Tibial nerve (tissue), 4 donors: ENCODE measurements around the gene FGFR3. TPM values are rescaled to one million over a fixed set of nuclear protein-coding genes. Genes with fewer than 3 reads are reported as not detected.

Experiments used
- DNase-seq, 2 donors: peaks; one replicate each; pipeline ENCODE4 v3.0.0-alpha.2; 2019; ENCODE audit warnings: low spot score in 2 of 2
- H3K27ac ChIP-seq, 4 donors: fragments of 200-600 bp; sonication (generic) in 3 of 4; one replicate each; pipeline ENCODE4 v1.5.1; 2017 to 2019; ENCODE audit warnings: mild to moderate bottlenecking in 1 of 4
- H3K27me3 ChIP-seq, 2 donors: fragments of 200-600 bp; sonication (generic) in 1 of 2; one replicate each; pipeline versions ENCODE4 v1.5.1 to v1.6.0; 2017 to 2019
- H3K36me3 ChIP-seq, 3 donors: fragments of 200-600 bp; sonication (generic); one replicate each; pipeline ENCODE4 v1.5.1; 2018 to 2019
- H3K4me1 ChIP-seq, 4 donors: fragments of 200-600 bp; sonication (generic) in 3 of 4; one replicate each; pipeline ENCODE4 v1.5.1; 2017 to 2019
- H3K4me3 ChIP-seq, 4 donors: fragments of 200-600 bp; sonication (generic) in 3 of 4; one replicate each; pipeline ENCODE4 v1.5.1; 2017 to 2019; ENCODE audit warnings: mild to moderate bottlenecking in 1 of 4, moderate library complexity in 1 of 4
- H3K9me3 ChIP-seq, 4 donors: fragments of 200-600 bp; sonication (generic) in 3 of 4; one replicate each; pipeline ENCODE4 v1.5.1; 2017 to 2019
- CTCF ChIP-seq, 5 experiments: fragments of 200-600 bp in 3 of 5; fragments of 450-650 bp in 2 of 5; sonication (generic) in 3 of 5; IDR thresholded peaks; one replicate each; pipeline ENCODE4 v1.5.1; 2016 to 2019; ENCODE audit warnings: antibody characterized with exemption in 5 of 5, mild to moderate bottlenecking in 3 of 5, moderate library complexity in 2 of 5
- EP300 ChIP-seq, 2 donors: sonication (generic); formaldehyde crosslinking; IDR thresholded peaks; one replicate each; pipeline ENCODE4 v1.6.1; 2017; ENCODE audit warnings: antibody characterized with exemption in 2 of 2, mild to moderate bottlenecking in 1 of 2
- POLR2A ChIP-seq, 2 donors: fragments of 450-650 bp; IDR thresholded peaks; one replicate each; pipeline ENCODE4 v1.6.1; 2017; ENCODE audit warnings: antibody characterized with exemption in 2 of 2, mild to moderate bottlenecking in 2 of 2, moderate library complexity in 2 of 2
- WGBS, 2 donors: methylation state at CpG; one replicate each; pipeline ENCODE4 v1.1.5; 2018; 5-methylcytosine and 5-hydroxymethylcytosine counted together
- total RNA-seq, 4 donors: library from RNA; depleted of rRNA; stranded (reverse); fragments of >200 nt; gene quantifications; one replicate each; pipeline ENCODE4 v1.1.0, GENCODE V29; 2016

The FGFR3 gene
- total RNA-seq, 4 donors from 2014 or later = 2.7 to 11.2 (median 5.1) TPM

- DNase-seq = no peak
- peaks cover 0 to 11% (median 0%) of the 10 kb centered on the region in 3 donors for H3K36me3 ChIP-seq
- H3K9me3 ChIP-seq = no peaks in the 10 kb centered on the region
- no peak overlapping the region for H3K27ac ChIP-seq
- 77 to 81% methylated on average over 4 to 22 of the region's 22 CpGs for WGBS, 2 donors
- H3K27me3 ChIP-seq = peaks cover 0 to 9% of the 10 kb centered on the region in 2 donors
- no peak overlapping the region for H3K4me3 ChIP-seq
- no peak for TF ChIP-seq POLR2A (IDR thresholded peaks at IDR 0.05)
- no peak for TF ChIP-seq CTCF (IDR thresholded peaks at IDR 0.05)
- no peak for TF ChIP-seq EP300 (IDR thresholded peaks at IDR 0.05)
- H3K4me1 ChIP-seq = no peaks in the 10 kb centered on the region
These were observed 9.1 kb downstream of the FGFR3 start for GRCh38 chr4:1802151-1802715.

DNA sequence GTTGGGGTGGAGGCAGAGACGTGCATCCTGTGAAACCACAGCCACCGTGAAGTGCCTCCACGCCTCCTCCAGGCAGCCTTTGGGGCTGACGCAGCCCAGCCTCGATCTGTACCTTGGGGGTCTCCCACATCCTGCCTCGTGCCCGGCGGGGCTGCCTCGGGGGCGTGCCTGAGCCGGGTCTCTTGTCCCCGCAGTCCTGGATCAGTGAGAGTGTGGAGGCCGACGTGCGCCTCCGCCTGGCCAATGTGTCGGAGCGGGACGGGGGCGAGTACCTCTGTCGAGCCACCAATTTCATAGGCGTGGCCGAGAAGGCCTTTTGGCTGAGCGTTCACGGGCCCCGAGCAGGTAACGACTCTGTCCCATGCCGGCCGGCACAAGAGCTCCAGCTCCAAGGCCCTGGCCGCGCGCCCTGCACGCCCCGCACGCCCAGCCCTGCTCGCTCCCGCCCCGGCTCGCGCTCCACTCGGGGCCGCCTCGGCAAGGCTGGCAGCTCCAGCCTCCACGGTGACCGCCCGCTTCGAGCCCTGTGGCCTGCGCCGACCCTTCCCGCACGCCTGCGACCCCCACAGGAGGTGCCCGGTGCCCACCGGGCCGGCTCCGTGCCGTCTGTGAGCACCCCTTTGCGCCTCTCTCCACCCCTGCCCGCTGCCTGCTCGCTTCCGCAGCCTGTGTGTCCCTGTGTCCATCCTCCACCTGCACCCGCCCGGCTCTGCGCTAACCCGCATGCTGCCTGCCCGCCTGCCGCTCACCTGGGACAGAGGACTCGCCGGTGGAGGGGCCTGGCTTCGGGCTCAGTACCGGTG is 9.8 kb downstream of the FGFR3 start:
- peaks cover 0 to 2% of the 10 kb centered on the region in 2 donors for H3K27me3 ChIP-seq

DNA sequence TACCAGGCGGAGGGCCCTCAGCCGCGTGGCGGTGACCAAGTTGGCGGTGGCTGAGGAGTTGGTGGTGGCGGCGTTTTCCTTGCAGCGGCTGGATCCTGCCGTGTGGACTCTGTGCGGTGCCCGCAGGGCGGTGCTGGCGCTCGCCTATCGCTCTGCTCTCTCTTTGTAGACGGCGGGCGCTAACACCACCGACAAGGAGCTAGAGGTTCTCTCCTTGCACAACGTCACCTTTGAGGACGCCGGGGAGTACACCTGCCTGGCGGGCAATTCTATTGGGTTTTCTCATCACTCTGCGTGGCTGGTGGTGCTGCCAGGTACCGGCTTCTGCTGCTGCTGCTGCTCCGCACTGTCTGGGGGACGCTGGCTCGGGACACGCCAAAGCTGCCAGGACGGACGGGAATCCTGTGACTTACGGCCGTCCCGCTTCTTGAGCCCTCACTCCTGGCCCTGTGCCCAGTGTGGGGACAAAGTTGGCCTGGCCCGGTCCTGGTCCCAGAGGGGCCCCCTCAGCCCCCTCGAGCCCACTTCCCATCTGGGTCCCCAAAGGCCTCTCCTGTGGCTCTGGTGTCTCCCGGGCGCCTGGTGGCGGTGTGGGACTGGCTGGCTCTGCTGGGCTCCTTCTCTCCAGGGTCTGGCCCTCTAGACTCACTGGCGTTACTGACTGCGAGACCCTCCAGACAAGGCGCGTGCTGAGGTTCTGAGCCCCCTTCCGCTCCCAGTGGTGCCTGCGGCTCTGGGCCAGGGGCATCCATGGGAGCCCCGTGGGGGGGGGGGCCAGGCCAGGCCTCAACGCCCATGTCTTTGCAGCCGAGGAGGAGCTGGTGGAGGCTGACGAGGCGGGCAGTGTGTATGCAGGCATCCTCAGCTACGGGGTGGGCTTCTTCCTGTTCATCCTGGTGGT is 10.7 kb downstream of the FGFR3 start:
- no peaks in the 10 kb centered on the region for H3K4me1 ChIP-seq
- H3K9me3 ChIP-seq = no peaks in the 10 kb centered on the region
- no peak overlapping the region for H3K27ac ChIP-seq
- H3K36me3 ChIP-seq = peaks cover 0 to 11% (median 0%) of the 10 kb centered on the region in 3 donors
- no peak for TF ChIP-seq POLR2A (IDR thresholded peaks at IDR 0.05)
- no peak for TF ChIP-seq EP300 (IDR thresholded peaks at IDR 0.05)
- no peak for TF ChIP-seq CTCF (IDR thresholded peaks at IDR 0.05)
- H3K27me3 ChIP-seq = no peaks in the 10 kb centered on the region
- H3K4me3 ChIP-seq = no peak overlapping the region
- WGBS, 2 donors = 88 to 92% methylated on average over 48 of the region's 51 CpGs
- no peak for DNase-seq

More for the DNA sequence above, 9.8 kb downstream of the FGFR3 start:
- DNase-seq = no peak
- Histone ChIP-seq H3K4me3 (no peak overlapping the region), H3K27ac (no peak overlapping the region), H3K36me3 (peaks cover 0 to 11% (median 0%) of the 10 kb centered on the region in 3 donors), H3K4me1 (no peaks in the 10 kb centered on the region), H3K9me3 (no peaks in the 10 kb centered on the region)
- TF ChIP-seq POLR2A (IDR thresholded peaks at IDR 0.05) (no peak), CTCF (IDR thresholded peaks at IDR 0.05) (no peak), EP300 (IDR thresholded peaks at IDR 0.05) (no peak)
- 90 to 92% methylated on average over 46 to 55 of the region's 71 CpGs for WGBS, 2 donors

- TF ChIP-seq EP300 (IDR thresholded peaks at IDR 0.05) (no peak), POLR2A (IDR thresholded peaks at IDR 0.05) (no peak), CTCF (IDR thresholded peaks at IDR 0.05) (no peak)
- H3K9me3 ChIP-seq = no peaks in the 10 kb centered on the region
- no peak for DNase-seq
- no peak overlapping the region for H3K4me3 ChIP-seq
- peaks cover 0 to 11% (median 0%) of the 10 kb centered on the region in 3 donors for H3K36me3 ChIP-seq
- H3K4me1 ChIP-seq = no peaks in the 10 kb centered on the region
- no peak overlapping the region for H3K27ac ChIP-seq
- no peaks in the 10 kb centered on the region for H3K27me3 ChIP-seq
- WGBS, 2 donors = 90% methylated on average over 28 to 37 of the region's 37 CpGs
These were observed 11.8 kb downstream of the FGFR3 start for GRCh38 chr4:1804638-1805492.
